Measurements from ENCODE around the gene HOXB4.

DNA sequence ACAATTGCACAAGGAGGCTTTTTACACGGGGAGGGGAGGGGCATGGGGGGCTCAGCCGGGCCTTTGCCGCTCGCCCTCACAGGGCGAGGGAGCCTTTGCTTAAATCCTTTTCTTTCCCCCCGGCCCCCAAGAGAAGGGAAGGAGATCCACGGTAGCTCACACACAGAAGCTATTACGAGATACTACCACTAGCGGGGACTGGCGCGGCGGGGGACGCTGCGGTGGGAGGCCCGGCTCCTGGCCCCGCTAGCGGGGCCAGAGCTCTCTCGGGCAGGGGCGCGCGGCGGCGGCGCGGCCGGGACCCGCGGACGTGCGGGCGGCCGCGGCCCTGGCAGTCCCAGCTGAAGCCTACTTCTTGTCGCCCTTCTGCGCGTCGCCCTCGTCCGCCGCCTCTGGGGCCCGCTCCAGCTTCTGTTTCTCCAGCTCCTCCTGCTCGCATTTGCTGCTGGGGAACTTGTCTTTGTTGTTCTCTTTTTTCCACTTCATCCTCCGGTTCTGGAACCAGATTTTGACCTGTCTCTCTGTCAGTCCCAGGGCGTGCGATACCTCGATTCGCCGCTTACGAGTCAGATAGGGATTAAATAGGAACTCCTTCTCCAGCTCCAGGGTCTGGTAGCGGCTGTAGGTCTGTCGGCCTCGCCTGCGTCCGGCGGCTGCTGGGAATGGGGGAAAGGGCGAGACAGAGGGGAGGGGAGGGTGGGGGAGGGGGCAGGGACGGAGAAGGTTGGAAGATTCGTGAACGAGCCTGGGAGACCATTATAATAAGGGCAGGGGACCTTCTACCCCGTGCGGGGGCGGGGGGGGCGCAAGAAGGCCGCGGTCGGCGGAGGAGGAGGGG is 34.9 kb upstream of the HOXB4 start:
- TF ChIP-seq CTCF (IDR thresholded peaks at IDR 0.05) (peak in 4 of 6 experiments; percentile 5 to 40 (median 35)), POLR2A (IDR thresholded peaks at IDR 0.05) (no peak)

Data from Peyer's patch (tissue), 4 donors.